Measurements from ENCODE around the gene IQSEC2. TPM values are rescaled to one million over a fixed set of nuclear protein-coding genes. Genes with fewer than 3 reads are reported as not detected.

The IQSEC2 gene
- total and polyA plus RNA-seq, 9 of the 15 experiments (the other 6 are each of a cell fraction or from before 2014, with no cell fraction given), result 2.7 to 41.8 (median 20.1) TPM

DNA sequence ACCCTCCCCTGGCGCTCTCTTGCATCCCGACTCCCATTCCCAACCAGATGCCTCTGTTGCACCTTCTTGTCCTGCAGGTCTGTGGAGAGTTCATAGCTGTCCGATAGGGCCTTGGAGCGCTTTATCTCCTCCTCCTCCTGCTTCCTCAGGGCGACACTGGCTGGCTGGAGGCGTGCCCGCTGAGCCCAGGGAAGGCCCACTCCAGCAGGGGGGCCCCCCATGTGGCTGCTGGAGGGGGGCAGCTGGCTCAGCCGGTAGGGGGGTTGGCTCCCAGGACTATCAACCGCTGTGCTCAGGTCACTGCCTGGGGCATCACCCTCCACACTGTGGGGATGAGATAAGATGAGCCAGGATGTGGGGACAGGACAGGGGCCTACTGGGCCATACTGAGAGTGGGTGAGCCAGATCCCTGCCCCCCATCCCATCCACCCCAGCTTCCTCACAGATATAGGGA is 25.6 kb downstream of the IQSEC2 start:
- H3K9me1 ChIP-seq (ENCODE audit: control insufficient read depth, insufficient read depth, low read length), result no peaks in the 10 kb centered on the region
- 0 out of 2 replicates have a peak, but pooled peaks cover 3% of the 10 kb centered on the region for H3K9me3 ChIP-seq (replicated peaks; ENCODE audit: control insufficient read depth, insufficient read depth, low read depth, low read length)
- H3K27ac ChIP-seq (ENCODE audit: extremely low read depth, low read depth, low read length), result peak overlapping the region; percentile 85
- H4K20me1 ChIP-seq (replicated peaks; ENCODE audit: control insufficient read depth, insufficient read depth, low read length), result no peaks in the 10 kb centered on the region
- peaks cover 51% of the 10 kb centered on the region for H3K79me2 ChIP-seq (ENCODE audit: control insufficient read depth, insufficient read depth, low read length)
- peaks cover 33 to 44% of the 10 kb centered on the region in 2 experiments; a peak in 4 of 5 replicates for H3K4me1 ChIP-seq (replicated peaks in 1 of 2; ENCODE audit: control insufficient read depth in 2 of 2, insufficient read depth in 2 of 2, low read length in 2 of 2)
- in situ Hi-C loops (cut with MboI), result no loop called here
- no peak overlapping the region for H2AFZ ChIP-seq (ENCODE audit: low read depth, low read length)
- DNase-seq (ENCODE audit: extremely low read depth in 1 of 4, low spot score in 3 of 4), result peak; percentile 90 to 92 (median 92)
- ChIA-PET POLR2A (interaction anchor here (0.7 to 1.4 kb wide), 3 partner anchors 13 to 31 kb away, joined by 3 to 6 read pairs (median 3); partner anchors contain the start of gene KDM5C), CTCF (ENCODE audit: low intra/inter-chr PET ratio) (no interaction called here)
- H3K36me3 ChIP-seq (ENCODE audit: control insufficient read depth, insufficient read depth, low read length), result peaks cover 16% of the 10 kb centered on the region; the same call in 2 of the 3 replicates
- peak; percentile 84 for ATAC-seq
- no CpG with 5 or more reads among the region's 9 CpGs for WGBS (ENCODE audit: insufficient coverage, low coverage, missing lambda C conversion rate)
- peak overlapping the region; percentile 74 to 85; a peak in 3 of 4 replicates for H3K9ac ChIP-seq (ENCODE audit: insufficient read depth in 1 of 2, low read depth in 2 of 2, low read length in 2 of 2)
- H3K4me2 ChIP-seq (ENCODE audit: insufficient read depth, low read length), result peak overlapping the region; percentile 74
- H3K27me3 ChIP-seq (ENCODE audit: control insufficient read depth in 2 of 2, insufficient read depth in 2 of 2, low read length in 2 of 2), result no peaks in the 10 kb centered on the region
- FAIRE-seq, result peak; percentile 95
- no TSS peak for BruUV-seq (replicated peaks)
- intact Hi-C loops (cut with micrococcal nuclease), result loop anchor here (2.0 kb wide), 1 partner anchor 25 kb away; the partner anchor contains the start of gene IQSEC2
- H3K4me3 ChIP-seq, result peak overlapping the region; percentile 49
- peak; percentile 67 for TF ChIP-seq TAF9B (IDR thresholded peaks at IDR 0.05; ENCODE audit: partially characterized antibody)
- TF ChIP-seq HNRNPUL1 (IDR thresholded peaks at IDR 0.05; ENCODE audit: low read length), result no peak
- TF ChIP-seq KAT2B (IDR thresholded peaks at IDR 0.05; ENCODE audit: low read depth, low read length), result no peak
- peak; percentile 71 for TF ChIP-seq TAF1 (IDR thresholded peaks at IDR 0.05; ENCODE audit: control insufficient read depth, extremely low read depth, insufficient read depth, low read length, severe bottlenecking)
- no peak for TF ChIP-seq ZFP30 (CRISPR knock-in tag; IDR thresholded peaks at IDR 0.05; ENCODE audit: borderline replicate concordance)
- TF ChIP-seq CREB1 (IDR thresholded peaks at IDR 0.05), result peak; percentile 47
- no peak for TF ChIP-seq CREB1 (CRISPR knock-in tag; IDR thresholded peaks at IDR 0.05)
- no peak for TF ChIP-seq ZNF133 (CRISPR knock-in tag; IDR thresholded peaks at IDR 0.05)
- peak; percentile 87 for TF ChIP-seq ZNF589 (CRISPR knock-in tag; IDR thresholded peaks at IDR 0.05; ENCODE audit: low read depth)
- TF ChIP-seq, protein P1, sequence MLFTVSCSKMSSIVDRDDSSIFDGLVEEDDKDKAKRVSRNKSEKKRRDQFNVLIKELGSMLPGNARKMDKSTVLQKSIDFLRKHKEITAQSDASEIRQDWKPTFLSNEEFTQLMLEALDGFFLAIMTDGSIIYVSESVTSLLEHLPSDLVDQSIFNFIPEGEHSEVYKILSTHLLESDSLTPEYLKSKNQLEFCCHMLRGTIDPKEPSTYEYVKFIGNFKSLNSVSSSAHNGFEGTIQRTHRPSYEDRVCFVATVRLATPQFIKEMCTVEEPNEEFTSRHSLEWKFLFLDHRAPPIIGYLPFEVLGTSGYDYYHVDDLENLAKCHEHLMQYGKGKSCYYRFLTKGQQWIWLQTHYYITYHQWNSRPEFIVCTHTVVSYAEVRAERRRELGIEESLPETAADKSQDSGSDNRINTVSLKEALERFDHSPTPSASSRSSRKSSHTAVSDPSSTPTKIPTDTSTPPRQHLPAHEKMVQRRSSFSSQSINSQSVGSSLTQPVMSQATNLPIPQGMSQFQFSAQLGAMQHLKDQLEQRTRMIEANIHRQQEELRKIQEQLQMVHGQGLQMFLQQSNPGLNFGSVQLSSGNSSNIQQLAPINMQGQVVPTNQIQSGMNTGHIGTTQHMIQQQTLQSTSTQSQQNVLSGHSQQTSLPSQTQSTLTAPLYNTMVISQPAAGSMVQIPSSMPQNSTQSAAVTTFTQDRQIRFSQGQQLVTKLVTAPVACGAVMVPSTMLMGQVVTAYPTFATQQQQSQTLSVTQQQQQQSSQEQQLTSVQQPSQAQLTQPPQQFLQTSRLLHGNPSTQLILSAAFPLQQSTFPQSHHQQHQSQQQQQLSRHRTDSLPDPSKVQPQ (CRISPR knock-in tag; IDR thresholded peaks at IDR 0.05; ENCODE audit: borderline replicate concordance), result no peak
- TF ChIP-seq HDAC2 (IDR thresholded peaks at IDR 0.05), result peak; percentile 60; the same call in 1 of the 2 replicates
- TF ChIP-seq CC2D1A (IDR thresholded peaks at IDR 0.05), result peak; percentile 73; the same call in 1 of the 2 replicates
- TF ChIP-seq SAFB (IDR thresholded peaks at IDR 0.05; ENCODE audit: borderline replicate concordance, low read depth, low read length), result no peak
- TF ChIP-seq GABPB1 (CRISPR knock-in tag; IDR thresholded peaks at IDR 0.05), result peak; percentile 64; the same call in 1 of the 2 replicates
- no peak for TF ChIP-seq POLR3A (IDR thresholded peaks at IDR 0.05; ENCODE audit: borderline replicate concordance, extremely low read depth, insufficient read depth, insufficient read length)
- peak; percentile 87 for TF ChIP-seq TAL1 (IDR thresholded peaks at IDR 0.05)
- TF ChIP-seq HMGN3 (IDR thresholded peaks at IDR 0.05; ENCODE audit: borderline replicate concordance, extremely low read depth, insufficient read length, low read depth, low read length), result peak; percentile 92
- no peak; the same call in 1 of the 2 replicates for TF ChIP-seq ZBTB1 (CRISPR knock-in tag; IDR thresholded peaks at IDR 0.05; ENCODE audit: borderline replicate concordance, low read depth)
- peak; percentile 93 for TF ChIP-seq KLF16 (IDR thresholded peaks at IDR 0.05)
- TF ChIP-seq TEAD4 (IDR thresholded peaks at IDR 0.05; ENCODE audit: low read length), result peak; percentile 89
- no peak for TF ChIP-seq TEAD4 (CRISPR knock-in tag; IDR thresholded peaks at IDR 0.05; ENCODE audit: borderline replicate concordance)
- TF ChIP-seq KHSRP (IDR thresholded peaks at IDR 0.05), result no peak
- TF ChIP-seq ZNF561 (CRISPR knock-in tag; conservative IDR thresholded peaks at IDR 0.05), result no peak

Measured in K562 (cell line).